ENCODE measurements around the gene MMP8. TPM values are rescaled to one million over a fixed set of nuclear protein-coding genes. Genes with fewer than 3 reads are reported as not detected.

MMP8 gene
- polyA plus RNA-seq, 1 donor: not detected

- DNase-seq: no peak
These were observed 1.9 kb downstream of the MMP8 start for GRCh38 chr11:102722821-102723220.

- no peak for DNase-seq
These were observed 5.0 kb downstream of the MMP8 start for GRCh38 chr11:102719620-102720277.

- DNase-seq: no peak
These were observed 7.5 kb downstream of the MMP8 start for GRCh38 chr11:102717280-102717679.

- no peak for DNase-seq
These were observed 8.2 kb downstream of the MMP8 start for GRCh38 chr11:102716527-102716926.

- no peak for DNase-seq
These were observed 12.6 kb downstream of the MMP8 start for GRCh38 chr11:102712137-102712536.

GRCh38 chr11:102709201-102709945 is 15.4 kb downstream of the MMP8 start:
- DNase-seq: no peak

- DNase-seq: no peak
These were observed 16.1 kb downstream of the MMP8 start for GRCh38 chr11:102708654-102709053.

- DNase-seq: no peak
These were observed 19.1 kb downstream of the MMP8 start, which contains the start of gene MMP27 for GRCh38 chr11:102705626-102706025. TSS of gene MMP27 (minus strand) at chr11:102705769. CDS start at chr11:102705714, 55 bp downstream.

- no peak for DNase-seq
These were observed 19.9 kb downstream of the MMP8 start for GRCh38 chr11:102704841-102705240.

GRCh38 chr11:102703826-102704493 is 20.8 kb downstream of the MMP8 start:
- no peak for DNase-seq

- DNase-seq: no peak
These were observed 29.6 kb downstream of the MMP8 start for GRCh38 chr11:102695201-102695600.

- no peak for DNase-seq
These were observed 39.0 kb downstream of the MMP8 start for GRCh38 chr11:102685754-102686153.

- no peak for DNase-seq
These were observed 39.4 kb downstream of the MMP8 start for GRCh38 chr11:102685338-102685737.

- no peak for DNase-seq
These were observed 41.5 kb downstream of the MMP8 start for GRCh38 chr11:102683277-102683676.

- DNase-seq: no peak
These were observed 43.8 kb downstream of the MMP8 start for GRCh38 chr11:102680945-102681344.

GRCh38 chr11:102678022-102678421 is 46.7 kb downstream of the MMP8 start:
- no peak for DNase-seq

GRCh38 chr11:102676084-102676483 is 48.7 kb downstream of the MMP8 start:
- no peak for DNase-seq

- no peak for DNase-seq
These were observed 55.1 kb downstream of the MMP8 start for GRCh38 chr11:102669664-102670063.

GRCh38 chr11:102666331-102666957 is 58.3 kb downstream of the MMP8 start:
- DNase-seq: peak; percentile 34

GRCh38 chr11:102664001-102664752 is 60.6 kb downstream of the MMP8 start:
- DNase-seq: no peak

- DNase-seq: no peak
These were observed 62.1 kb downstream of the MMP8 start for GRCh38 chr11:102662607-102663006.
